Stomach (tissue), 9 donors: ENCODE data around the gene PDCD10. TPM values are rescaled to one million over a fixed set of nuclear protein-coding genes. Genes with fewer than 3 reads are reported as not detected.

Experiments
- DNase-seq, 2 donors: peaks; one replicate each; pipeline versions ENCODE4 v3.0.0 to v3.0.0-alpha.2; 2013 to 2019
- H3K27ac ChIP-seq, 5 donors: fragments of 200-600 bp in 4 of 5; sonication (generic) in 4 of 5; one replicate each; pipeline ENCODE4 v1.5.1; 2013 to 2019; ENCODE audit warnings: mild to moderate bottlenecking in 1 of 5, moderate library complexity in 1 of 5
- H3K27me3 ChIP-seq, 3 donors: fragments of 200-600 bp; sonication (generic); one replicate each; pipeline ENCODE4 v1.5.1; 2017 to 2019; ENCODE audit warnings: mixed run types in 1 of 3
- H3K36me3 ChIP-seq, 4 donors: fragments of 200-600 bp; sonication (generic); 1 replicate in 3 of 4; 2 replicates in 1 of 4; pipeline ENCODE4 v1.5.1; 2016 to 2019
- H3K4me1 ChIP-seq, 4 donors: fragments of 200-600 bp; sonication (generic); one replicate each; pipeline ENCODE4 v1.5.1; 2016 to 2019
- H3K4me3 ChIP-seq, 4 donors: fragments of 200-600 bp; sonication (generic) in 3 of 4; one replicate each; pipeline ENCODE4 v1.5.1; 2016 to 2019; ENCODE audit warnings: mild to moderate bottlenecking in 1 of 4
- H3K9me3 ChIP-seq, 4 donors: fragments of 200-600 bp; sonication (generic); one replicate each; pipeline ENCODE4 v1.5.1; 2016 to 2019
- CTCF ChIP-seq, 7 experiments: fragments of 450-650 bp in 4 of 7; fragments of 200-600 bp in 3 of 7; sonication (generic) in 3 of 7; IDR thresholded peaks; one replicate each; pipeline ENCODE4 v1.5.1; 2016 to 2019; ENCODE audit warnings: antibody characterized with exemption in 7 of 7, control low read depth in 2 of 7, mild to moderate bottlenecking in 1 of 7
- EP300 ChIP-seq: sonication (generic); formaldehyde crosslinking; IDR thresholded peaks from one replicate; pipeline ENCODE4 v1.6.1; 2017; ENCODE audit warnings: antibody characterized with exemption
- POLR2A ChIP-seq, 4 donors: fragments of 450-650 bp; IDR thresholded peaks; one replicate each; pipeline ENCODE4 v1.6.1; 2016; ENCODE audit warnings: antibody characterized with exemption in 4 of 4, control low read depth in 2 of 4, mild to moderate bottlenecking in 1 of 4, moderate library complexity in 1 of 4
- POLR2AphosphoS5 ChIP-seq, 3 donors: sonication (generic); formaldehyde crosslinking; IDR thresholded peaks; one replicate each; pipeline ENCODE4 v1.6.1; 2016; ENCODE audit warnings: antibody characterized with exemption in 3 of 3
- WGBS, 5 donors: extraction: QIAGEN DNeasy Blood & Tissue Kit in 3 of 5; methylation state at CpG; one replicate each; pipeline versions ENCODE4 v1.1.5 to v1.1.7; 2013 to 2018; 5-methylcytosine and 5-hydroxymethylcytosine counted together
- intact Hi-C: fragments of 100-400 bp; cut with DNase I; formaldehyde crosslinking; loops from one replicate; pipeline ENCODE4 v1.15.1; 2023; ENCODE audit warnings: low total_unique reads
- polyA plus RNA-seq, 3 donors: library from polyadenylated mRNA; stranded (reverse); fragments of 200-250 nt; gene quantifications; one replicate each; pipeline ENCODE4 v1.2.3, GENCODE V29; 2013
- total RNA-seq, 5 donors: library from RNA; depleted of rRNA; stranded (reverse); fragments of >200 nt; gene quantifications; one replicate each; pipeline versions ENCODE4 v1.1.0 to v1.2.3, GENCODE V29; 2014 to 2016
- donor health status: healthy with polysubstance abuse.
- donor health status: Bipolar disorder and iron deficiency.
- donor health status: healthy.

PDCD10 gene
- total and polyA plus RNA-seq, 8 donors, result 30.9 to 213 (median 55.2) TPM

GRCh38 chr3:167743799-167744198 is 9.1 kb upstream of the PDCD10 start:
- intact Hi-C loops, result no loop called here
- 83 to 90% (median 87%) methylated on average over 2 of the region's 2 CpGs for WGBS, 5 donors
- no peaks in the 10 kb centered on the region for H3K27me3 ChIP-seq
- H3K4me1 ChIP-seq, result no peaks in the 10 kb centered on the region
- H3K27ac ChIP-seq, result no peak overlapping the region
- H3K36me3 ChIP-seq, result no peaks in the 10 kb centered on the region
- TF ChIP-seq EP300 (no peak), POLR2A (IDR thresholded peaks at IDR 0.05) (no peak), POLR2AphosphoS5 (IDR thresholded peaks at IDR 0.05) (no peak), CTCF (IDR thresholded peaks at IDR 0.05) (no peak)
- H3K9me3 ChIP-seq, result no peaks in the 10 kb centered on the region
- no peak for DNase-seq
- no peak overlapping the region for H3K4me3 ChIP-seq

GRCh38 chr3:167742338-167742737 is 7.6 kb upstream of the PDCD10 start:
- TF ChIP-seq POLR2A (IDR thresholded peaks at IDR 0.05) (no peak), EP300 (no peak), POLR2AphosphoS5 (IDR thresholded peaks at IDR 0.05) (no peak), CTCF (IDR thresholded peaks at IDR 0.05) (no peak)
- 82 to 90% (median 85%) methylated on average over 2 of the region's 2 CpGs for WGBS, 5 donors
- Histone ChIP-seq H3K27ac (no peak overlapping the region), H3K4me1 (peaks cover 0 to under 1% (median 0%) of the 10 kb centered on the region in 4 donors), H3K27me3 (no peaks in the 10 kb centered on the region), H3K4me3 (no peak overlapping the region), H3K36me3 (no peaks in the 10 kb centered on the region), H3K9me3 (no peaks in the 10 kb centered on the region)
- no peak for DNase-seq
- intact Hi-C loops, result no loop called here

GRCh38 chr3:167740961-167741587 is 6.4 kb upstream of the PDCD10 start:
- Histone ChIP-seq H3K27ac (no peak overlapping the region), H3K4me3 (no peak overlapping the region), H3K27me3 (no peaks in the 10 kb centered on the region), H3K4me1 (peaks cover 4 to 13% (median 8%) of the 10 kb centered on the region in 4 donors), H3K36me3 (no peaks in the 10 kb centered on the region), H3K9me3 (no peaks in the 10 kb centered on the region)
- no peak for TF ChIP-seq POLR2A (IDR thresholded peaks at IDR 0.05)
- no peak for TF ChIP-seq POLR2AphosphoS5 (IDR thresholded peaks at IDR 0.05)
- TF ChIP-seq EP300, result no peak
- TF ChIP-seq CTCF (IDR thresholded peaks at IDR 0.05), result no peak
- WGBS, 5 donors, result 57 to 66% (median 58%) methylated on average over 2 of the region's 2 CpGs
- peak in 1 of 2 donors; percentile 72 for DNase-seq
- intact Hi-C loops, result no loop called here

- peaks cover 8 to 17% (median 11%) of the 10 kb centered on the region in 4 donors for H3K4me1 ChIP-seq
- intact Hi-C loops, result no loop called here
- TF ChIP-seq POLR2AphosphoS5 (IDR thresholded peaks at IDR 0.05), result no peak
- no peak for TF ChIP-seq EP300
- TF ChIP-seq POLR2A (IDR thresholded peaks at IDR 0.05), result no peak
- no peak for TF ChIP-seq CTCF (IDR thresholded peaks at IDR 0.05)
- H3K9me3 ChIP-seq, result no peaks in the 10 kb centered on the region
- H3K4me3 ChIP-seq, result no peak overlapping the region
- H3K27me3 ChIP-seq, result no peaks in the 10 kb centered on the region
- DNase-seq, result no peak
- no peaks in the 10 kb centered on the region for H3K36me3 ChIP-seq
- no peak overlapping the region for H3K27ac ChIP-seq
- WGBS, 5 donors, result 79 to 92% (median 79%) methylated on average over 4 of the region's 4 CpGs
Observed at GRCh38 chr3:167739190-167739810, 4.6 kb upstream of the PDCD10 start.
